HG02852 (cell line): ENCODE results near the gene RAB15.

Source experiments
- ATAC-seq: cut with Tn5 transposase; IDR thresholded peaks from one replicate; pipeline ENCODE4 v1.9.1; 2021; ENCODE audit warnings: mild to moderate bottlenecking, moderate library complexity; ENCODE audit not compliant: unreplicated experiment

The RAB15 gene

GRCh38 chr14:64990939-64991338 lies 18.8 kb upstream of the RAB15 start:
- ATAC-seq, result no peak

- no peak for ATAC-seq
Observed at GRCh38 chr14:64990296-64990695, 18.2 kb upstream of the RAB15 start.

GRCh38 chr14:64987438-64987767 lies 15.3 kb upstream of the RAB15 start:
- no peak for ATAC-seq

GRCh38 chr14:64986648-64987437 lies 14.7 kb upstream of the RAB15 start, which contains the start of gene FNTB:
FNTB (plus strand) TSS chr14:64986895; CDS start chr14:64986954, 59 bp downstream.
- peak; percentile 95 for ATAC-seq

GRCh38 chr14:64983439-64984310 lies 11.5 kb upstream of the RAB15 start:
- ATAC-seq, result no peak

- no peak for ATAC-seq
Observed at GRCh38 chr14:64979336-64980074, 7.4 kb upstream of the RAB15 start.

- ATAC-seq, result no peak
Observed at GRCh38 chr14:64974563-64974962, 2.4 kb upstream of the RAB15 start.

- ATAC-seq, result no peak
Observed at GRCh38 chr14:64973826-64974225, 1.7 kb upstream of the RAB15 start.

- no peak for ATAC-seq
Observed at GRCh38 chr14:64973026-64973442, 898 bp upstream of the RAB15 start.

- ATAC-seq, result no peak
Observed at GRCh38 chr14:64971491-64971942, 619 bp downstream of the RAB15 start.

- no peak for ATAC-seq
Observed at GRCh38 chr14:64970776-64971477, 1.2 kb downstream of the RAB15 start.

- no peak for ATAC-seq
Observed at GRCh38 chr14:64970041-64970440, 2.1 kb downstream of the RAB15 start.

- no peak for ATAC-seq
Observed at GRCh38 chr14:64968651-64969050, 3.5 kb downstream of the RAB15 start.

GRCh38 chr14:64968167-64968566 lies 4.0 kb downstream of the RAB15 start:
- ATAC-seq, result no peak

- no peak for ATAC-seq
Observed at GRCh38 chr14:64966976-64967375, 5.2 kb downstream of the RAB15 start.

GRCh38 chr14:64965356-64966000 lies 6.7 kb downstream of the RAB15 start:
- no peak for ATAC-seq

GRCh38 chr14:64963611-64964010 lies 8.5 kb downstream of the RAB15 start:
- no peak for ATAC-seq

GRCh38 chr14:64960762-64961276 lies 11.3 kb downstream of the RAB15 start:
- ATAC-seq, result no peak

GRCh38 chr14:64958743-64959142 lies 13.4 kb downstream of the RAB15 start:
- no peak for ATAC-seq

GRCh38 chr14:64958201-64958600 lies 13.9 kb downstream of the RAB15 start:
- ATAC-seq, result no peak
